Smooth muscle cell (in vitro differentiated cells): ENCODE data around the gene DIS3L2. TPM values are rescaled to one million over a fixed set of nuclear protein-coding genes. Genes with fewer than 3 reads are reported as not detected.

Experiments used
- DNase-seq: peaks from one replicate; lab custom pipeline; 2025; ENCODE audit not compliant: unreplicated experiment; lab: John Stamatoyannopoulos, UW
- H2AFZ ChIP-seq: fragments of 200-600 bp; sonication (generic); 2 replicates; pipeline ENCODE4 v1.6.0; 2016; ENCODE audit warnings: antibody characterized with exemption, low read depth, mild to moderate bottlenecking
- H3F3A ChIP-seq: fragments of 200-600 bp; sonication (generic); 2 replicates; pipeline ENCODE4 v1.6.0; 2017; ENCODE audit warnings: antibody characterized with exemption, low read depth
- H3K27ac ChIP-seq: fragments of 200-600 bp; sonication (generic); 2 replicates; pipeline ENCODE4 v1.5.1; 2016; ENCODE audit warnings: low read depth, mild to moderate bottlenecking
- H3K27me3 ChIP-seq: fragments of 200-600 bp; sonication (generic); 2 replicates; pipeline ENCODE4 v1.6.1; 2016; ENCODE audit warnings: low read depth, mild to moderate bottlenecking
- H3K36me3 ChIP-seq: fragments of 200-600 bp; sonication (generic); 2 replicates; pipeline ENCODE4 v1.5.1; 2016; ENCODE audit warnings: low read depth
- H3K4me1 ChIP-seq: fragments of 200-600 bp; sonication (generic); 2 replicates; pipeline ENCODE4 v1.5.1; 2016; ENCODE audit warnings: low read depth
- H3K4me2 ChIP-seq: fragments of 200-600 bp; sonication (generic); 2 replicates; pipeline ENCODE4 v1.6.0; 2016; ENCODE audit warnings: mild to moderate bottlenecking
- H3K4me3 ChIP-seq: fragments of 200-600 bp; sonication (generic); 2 replicates; pipeline ENCODE4 v1.5.1; 2016; ENCODE audit warnings: mild to moderate bottlenecking
- H3K79me2 ChIP-seq: fragments of 200-600 bp; sonication (generic); 2 replicates; pipeline ENCODE4 v1.6.0; 2016; ENCODE audit warnings: low read depth, mild to moderate bottlenecking
- H3K9ac ChIP-seq: fragments of 200-600 bp; sonication (generic); 2 replicates; pipeline ENCODE4 v1.6.0; 2016; ENCODE audit warnings: low read depth
- H3K9me3 ChIP-seq: fragments of 200-600 bp; sonication (generic); replicated peaks from 2 replicates; pipeline ENCODE4 v1.5.1; 2016; ENCODE audit warnings: low read depth
- H4K20me1 ChIP-seq: fragments of 200-600 bp; sonication (generic); 2 replicates; pipeline ENCODE4 v1.6.0; 2016; ENCODE audit warnings: low read depth
- WGBS: methylation state at CpG from one replicate; pipeline ENCODE4 v1.1.7; 2016; ENCODE audit warnings: low lambda C conversion rate; 5-methylcytosine and 5-hydroxymethylcytosine counted together
- polyA plus RNA-seq: library from polyadenylated mRNA; unstranded; fragments of >200 nt; fragmentation: Nextera tagmentation; extraction: Ambion mirVana; gene quantifications from 2 replicates; pipeline ENCODE4 v1.2.1, GENCODE V29; 2016
- total RNA-seq: library from RNA; depleted of rRNA; stranded (reverse); fragments of >200 nt; gene quantifications from 2 replicates; pipeline ENCODE4 v1.2.3, GENCODE V29; 2014
- TF ChIP-seq, protein P1 (sequence below): fragments of 200-600 bp; sonication (generic); IDR thresholded peaks from 2 replicates; pipeline ENCODE4 v1.5.1; 2017; ENCODE audit warnings: borderline replicate concordance, mild to moderate bottlenecking, antibody characterized with exemption; ENCODE audit not compliant: insufficient read depth, poor library complexity, severe bottlenecking

DIS3L2 gene
- total and polyA plus RNA-seq, 2 experiments from 2014 or later: 11.4 to 25.2 TPM

DNA sequence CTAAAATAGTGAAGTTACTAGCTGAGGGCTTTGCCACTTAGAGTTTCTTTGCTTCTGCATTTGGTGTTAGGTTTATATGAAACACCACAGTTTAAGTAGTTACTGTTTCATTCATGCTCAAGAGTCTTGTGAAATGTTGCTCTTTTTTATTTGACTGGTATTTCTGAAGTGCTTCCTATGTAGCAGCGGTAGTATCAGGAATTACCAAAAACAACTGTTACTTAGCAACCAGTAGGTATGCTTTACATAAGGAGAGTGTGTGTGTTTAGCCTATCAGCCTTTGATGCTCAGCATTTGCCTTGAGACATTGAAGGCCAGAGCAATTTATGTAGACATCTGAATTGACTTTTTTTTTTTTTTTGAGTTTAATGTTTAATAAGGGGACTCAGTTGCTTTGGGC is 3.6 kb downstream of the DIS3L2 start:
- Histone ChIP-seq H4K20me1 (peaks cover 3% of the 10 kb centered on the region), H3K27ac (no peak overlapping the region), H3K4me1 (peaks cover 4% of the 10 kb centered on the region), H3K27me3 (no peaks in the 10 kb centered on the region), H3K36me3 (no peaks in the 10 kb centered on the region), H3K4me3 (no peak overlapping the region), H3K4me2 (no peak overlapping the region), H3F3A (no peaks in the 10 kb centered on the region), H2AFZ (no peak overlapping the region), H3K9ac (no peak overlapping the region), H3K9me3 (no peaks in the 10 kb centered on the region), H3K79me2 (peaks cover 37% of the 10 kb centered on the region)
- 90% methylated on average over 1 of the region's 1 CpG for WGBS
- TF ChIP-seq, protein P1, sequence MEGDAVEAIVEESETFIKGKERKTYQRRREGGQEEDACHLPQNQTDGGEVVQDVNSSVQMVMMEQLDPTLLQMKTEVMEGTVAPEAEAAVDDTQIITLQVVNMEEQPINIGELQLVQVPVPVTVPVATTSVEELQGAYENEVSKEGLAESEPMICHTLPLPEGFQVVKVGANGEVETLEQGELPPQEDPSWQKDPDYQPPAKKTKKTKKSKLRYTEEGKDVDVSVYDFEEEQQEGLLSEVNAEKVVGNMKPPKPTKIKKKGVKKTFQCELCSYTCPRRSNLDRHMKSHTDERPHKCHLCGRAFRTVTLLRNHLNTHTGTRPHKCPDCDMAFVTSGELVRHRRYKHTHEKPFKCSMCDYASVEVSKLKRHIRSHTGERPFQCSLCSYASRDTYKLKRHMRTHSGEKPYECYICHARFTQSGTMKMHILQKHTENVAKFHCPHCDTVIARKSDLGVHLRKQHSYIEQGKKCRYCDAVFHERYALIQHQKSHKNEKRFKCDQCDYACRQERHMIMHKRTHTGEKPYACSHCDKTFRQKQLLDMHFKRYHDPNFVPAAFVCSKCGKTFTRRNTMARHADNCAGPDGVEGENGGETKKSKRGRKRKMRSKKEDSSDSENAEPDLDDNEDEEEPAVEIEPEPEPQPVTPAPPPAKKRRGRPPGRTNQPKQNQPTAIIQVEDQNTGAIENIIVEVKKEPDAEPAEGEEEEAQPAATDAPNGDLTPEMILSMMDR: no peak
- no peak for DNase-seq

DNA sequence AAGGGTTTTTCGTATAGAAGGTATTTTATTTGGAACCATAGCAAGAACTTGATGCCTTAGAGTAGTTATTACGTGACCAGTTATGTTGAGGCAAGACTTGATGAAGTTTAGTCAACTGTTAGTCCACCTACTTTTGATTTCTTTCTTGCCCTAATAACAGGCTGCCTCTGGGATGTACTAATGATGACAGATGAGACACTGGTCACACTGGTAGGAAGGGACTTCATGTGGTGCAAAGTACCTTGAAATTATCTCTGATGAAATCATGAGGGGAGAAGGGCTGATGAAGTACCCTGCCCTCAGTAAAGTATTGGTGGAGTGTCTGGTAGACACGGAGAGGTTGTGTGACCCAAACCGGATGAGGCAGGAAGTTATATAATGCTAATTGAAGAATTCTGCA is 5.4 kb downstream of the DIS3L2 start:
- Histone ChIP-seq H3K4me3 (no peak overlapping the region), H3K36me3 (no peaks in the 10 kb centered on the region), H3K4me2 (no peak overlapping the region), H3K9ac (no peak overlapping the region), H3K9me3 (no peaks in the 10 kb centered on the region), H4K20me1 (peaks cover 3% of the 10 kb centered on the region), H3K4me1 (no peaks in the 10 kb centered on the region), H2AFZ (no peak overlapping the region), H3K27ac (no peak overlapping the region), H3K79me2 (peaks cover 44% of the 10 kb centered on the region), H3F3A (no peaks in the 10 kb centered on the region), H3K27me3 (no peaks in the 10 kb centered on the region)
- WGBS: 95% methylated on average over 4 of the region's 4 CpGs
- DNase-seq: no peak
- TF ChIP-seq, protein P1: no peak

DNA sequence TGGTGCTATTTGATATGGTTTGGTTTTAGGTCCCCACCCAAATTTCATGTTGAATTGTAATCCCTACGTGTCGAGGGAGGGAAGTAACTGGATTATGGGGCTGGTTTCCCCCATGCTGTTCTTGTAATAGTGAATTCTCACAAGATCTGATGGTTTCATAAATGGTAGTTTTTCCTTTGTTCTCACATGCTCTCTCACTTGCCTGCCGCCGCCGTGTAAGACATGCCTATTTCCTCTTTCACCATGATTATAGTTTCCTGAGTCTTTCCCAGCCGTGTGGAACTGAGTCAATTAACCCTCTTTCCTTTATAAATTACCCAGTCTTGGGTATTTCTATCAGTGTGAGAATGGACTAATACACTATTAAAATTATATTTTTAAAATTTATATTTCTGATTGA is 7.3 kb downstream of the DIS3L2 start:
- TF ChIP-seq, protein P1: no peak
- Histone ChIP-seq H3K9ac (no peak overlapping the region), H3K27ac (no peak overlapping the region), H3K4me3 (no peak overlapping the region), H3K36me3 (no peaks in the 10 kb centered on the region), H2AFZ (no peak overlapping the region), H3F3A (no peaks in the 10 kb centered on the region), H3K9me3 (no peaks in the 10 kb centered on the region), H3K27me3 (no peaks in the 10 kb centered on the region), H3K4me1 (no peaks in the 10 kb centered on the region), H4K20me1 (peaks cover 8% of the 10 kb centered on the region), H3K79me2 (peaks cover 41% of the 10 kb centered on the region), H3K4me2 (no peak overlapping the region)
- 98% methylated on average over 6 of the region's 6 CpGs for WGBS
- DNase-seq: no peak

DNA sequence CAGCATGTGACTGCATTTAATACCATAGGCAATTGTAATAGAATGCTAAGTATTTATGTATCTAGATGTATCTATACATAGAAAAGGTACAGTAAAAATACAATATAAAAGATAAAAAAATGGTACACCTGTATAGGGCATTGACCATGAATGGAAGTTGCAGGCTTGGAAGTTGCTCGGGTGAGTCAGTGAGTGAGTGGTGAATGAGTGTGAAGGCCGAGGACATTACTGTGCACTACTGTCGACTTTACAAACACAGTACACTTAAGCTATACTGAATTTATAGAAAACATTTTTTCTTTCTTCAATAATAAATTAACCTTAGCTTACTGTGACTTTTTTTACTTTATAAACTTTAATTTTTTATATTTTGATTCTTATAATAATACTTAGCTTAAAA is 8.9 kb downstream of the DIS3L2 start:
- DNase-seq: no peak
- WGBS: 91% methylated on average over 3 of the region's 3 CpGs
- H2AFZ ChIP-seq: no peak overlapping the region
- H3K27ac ChIP-seq: no peak overlapping the region
- no peaks in the 10 kb centered on the region for H3K9me3 ChIP-seq
- H3F3A ChIP-seq: no peaks in the 10 kb centered on the region
- H3K27me3 ChIP-seq: no peaks in the 10 kb centered on the region
- H4K20me1 ChIP-seq: peaks cover 12% of the 10 kb centered on the region
- no peak overlapping the region for H3K4me2 ChIP-seq
- H3K9ac ChIP-seq: no peak overlapping the region
- TF ChIP-seq, protein P1: no peak
- H3K4me1 ChIP-seq: no peaks in the 10 kb centered on the region
- peaks cover 39% of the 10 kb centered on the region for H3K79me2 ChIP-seq
- H3K36me3 ChIP-seq: no peaks in the 10 kb centered on the region
- H3K4me3 ChIP-seq: no peak overlapping the region
